CD1c-positive myeloid dendritic cell (primary cell): ENCODE measurements around the gene PRRC2A.

ENCODE experiments used
- DNase-seq: peaks from one replicate; pipeline ENCODE4 v3.0.0-alpha.2; 2016; ENCODE audit errors: extremely low spot score

Gene PRRC2A

GRCh38 chr6:31652925-31653724 lies 32.6 kb downstream of the PRRC2A start:
- peak; percentile 97 for DNase-seq

- DNase-seq = no peak
Observed at GRCh38 chr6:31654574-31655348, 34.2 kb downstream of the PRRC2A start.

GRCh38 chr6:31655349-31656237 lies 35.1 kb downstream of the PRRC2A start, which contains the start of gene APOM:
Gene APOM, plus strand, starts transcription at chr6:31655894. Its CDS starts 73 bp downstream, at chr6:31655967.
- DNase-seq = no peak

DNA sequence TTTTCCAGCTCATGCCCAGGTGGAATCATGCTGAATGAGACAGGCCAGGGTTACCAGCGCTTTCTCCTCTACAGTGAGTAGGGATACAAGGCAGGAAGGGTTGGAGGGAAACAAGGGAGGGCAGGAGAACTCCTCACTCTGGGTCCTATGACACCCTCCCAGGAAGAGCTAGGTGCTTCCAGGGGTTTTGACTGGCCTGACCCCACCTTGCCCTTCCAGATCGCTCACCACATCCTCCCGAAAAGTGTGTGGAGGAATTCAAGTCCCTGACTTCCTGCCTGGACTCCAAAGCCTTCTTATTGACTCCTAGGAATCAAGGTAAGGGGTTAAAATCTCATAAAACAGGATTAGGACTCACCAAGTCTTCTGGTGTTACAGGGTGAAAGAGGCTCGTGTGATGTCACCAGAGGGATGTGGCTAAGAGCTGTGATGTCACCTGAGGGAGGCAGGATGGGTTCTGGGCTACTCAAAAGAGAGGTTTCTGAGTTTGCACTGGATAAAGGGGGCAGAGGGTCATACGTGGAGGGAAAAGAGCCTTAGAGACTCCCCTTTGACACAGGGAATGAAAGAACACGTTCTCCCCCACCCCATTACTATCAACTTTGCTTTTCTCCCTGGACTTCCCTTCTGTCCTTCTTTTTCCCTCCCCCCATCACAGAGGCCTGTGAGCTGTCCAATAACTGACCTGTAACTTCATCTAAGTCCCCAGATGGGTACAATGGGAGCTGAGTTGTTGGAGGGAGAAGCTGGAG lies 37.1 kb downstream of the PRRC2A start:
- DNase-seq = no peak

GRCh38 chr6:31658158-31658688 lies 37.7 kb downstream of the PRRC2A start:
- DNase-seq = no peak

DNA sequence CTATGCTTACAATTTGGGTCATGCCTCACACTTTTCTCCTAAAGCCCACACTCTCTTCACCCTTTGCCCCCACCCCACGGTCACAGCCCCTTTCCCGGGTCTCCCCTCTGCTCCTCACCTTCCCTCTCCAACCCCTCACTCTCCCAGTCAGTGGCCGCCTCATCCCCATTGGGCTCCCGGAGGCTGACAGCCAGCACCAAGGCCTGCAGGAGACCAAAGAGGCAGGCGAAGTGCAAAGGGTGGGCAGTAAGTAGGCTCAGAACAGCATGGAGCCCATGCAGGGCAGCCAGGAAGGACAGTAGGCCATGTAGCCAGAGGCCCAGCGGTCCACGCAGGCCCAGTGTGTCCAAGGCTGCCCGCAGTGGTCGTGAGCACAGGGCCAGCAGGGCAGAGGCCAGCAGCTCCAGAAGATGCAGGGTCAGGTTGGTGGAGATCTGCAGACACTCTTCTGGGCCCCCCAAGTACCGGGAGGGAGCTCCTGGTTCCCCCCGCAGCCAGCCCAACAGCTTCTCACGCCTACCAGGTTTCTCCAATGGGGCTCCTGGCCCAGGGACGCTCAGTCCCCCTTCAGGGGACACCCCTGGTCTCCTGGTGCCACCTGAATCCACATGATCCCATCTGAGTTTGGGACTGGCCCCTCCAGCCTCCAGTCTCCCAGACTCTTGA lies 38.6 kb downstream of the PRRC2A start:
- no peak for DNase-seq

GRCh38 chr6:31659649-31660380 lies 39.3 kb downstream of the PRRC2A start:
- DNase-seq = peak; percentile 35

- peak; percentile 79 for DNase-seq
Observed at GRCh38 chr6:31660381-31661261, 40.1 kb downstream of the PRRC2A start, which contains the start of gene C6orf47. Gene C6orf47, minus strand, starts transcription at chr6:31660778. Its CDS starts 831 bp downstream, at chr6:31659947.

DNA sequence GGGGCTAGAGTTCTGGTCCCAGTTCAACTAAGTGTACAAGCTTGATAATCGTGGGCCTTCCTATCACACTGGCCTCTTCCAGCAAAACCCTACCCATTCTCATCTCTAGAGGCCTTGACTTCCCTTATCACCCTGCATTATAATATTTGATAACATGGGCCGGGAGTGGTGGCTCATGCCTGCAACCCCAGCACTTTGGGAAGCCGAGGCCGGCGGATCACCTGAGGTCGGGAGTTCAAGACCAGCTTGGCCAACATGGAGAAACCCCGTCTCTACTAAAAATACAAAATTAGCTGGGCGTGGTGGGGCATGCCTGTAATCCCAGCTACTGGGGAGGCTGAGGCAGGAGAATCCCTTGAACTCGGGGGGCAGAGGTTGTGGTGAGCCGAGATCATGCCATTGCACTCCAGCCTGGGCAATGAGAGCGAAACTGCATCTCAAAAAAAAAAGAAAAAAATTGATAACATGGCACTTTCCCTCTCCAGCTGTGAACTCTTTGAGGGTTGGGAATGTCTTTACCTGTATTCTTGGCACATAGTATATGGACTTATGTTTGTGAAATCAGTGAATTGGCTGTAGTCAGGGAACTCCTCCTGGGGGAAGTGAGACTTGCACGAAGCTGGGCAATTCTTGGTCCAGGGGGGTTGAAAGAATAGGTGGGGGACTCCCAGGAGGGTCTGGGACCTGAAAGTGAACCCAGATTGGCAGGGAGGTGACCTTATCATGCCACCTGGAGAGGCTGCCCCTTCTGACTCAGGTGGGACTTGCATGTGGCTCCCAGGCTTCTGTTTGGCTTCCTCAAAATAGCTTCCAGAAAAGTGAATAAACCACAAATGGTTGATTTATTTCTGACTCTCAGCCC lies 41.0 kb downstream of the PRRC2A start:
- DNase-seq = no peak

DNA sequence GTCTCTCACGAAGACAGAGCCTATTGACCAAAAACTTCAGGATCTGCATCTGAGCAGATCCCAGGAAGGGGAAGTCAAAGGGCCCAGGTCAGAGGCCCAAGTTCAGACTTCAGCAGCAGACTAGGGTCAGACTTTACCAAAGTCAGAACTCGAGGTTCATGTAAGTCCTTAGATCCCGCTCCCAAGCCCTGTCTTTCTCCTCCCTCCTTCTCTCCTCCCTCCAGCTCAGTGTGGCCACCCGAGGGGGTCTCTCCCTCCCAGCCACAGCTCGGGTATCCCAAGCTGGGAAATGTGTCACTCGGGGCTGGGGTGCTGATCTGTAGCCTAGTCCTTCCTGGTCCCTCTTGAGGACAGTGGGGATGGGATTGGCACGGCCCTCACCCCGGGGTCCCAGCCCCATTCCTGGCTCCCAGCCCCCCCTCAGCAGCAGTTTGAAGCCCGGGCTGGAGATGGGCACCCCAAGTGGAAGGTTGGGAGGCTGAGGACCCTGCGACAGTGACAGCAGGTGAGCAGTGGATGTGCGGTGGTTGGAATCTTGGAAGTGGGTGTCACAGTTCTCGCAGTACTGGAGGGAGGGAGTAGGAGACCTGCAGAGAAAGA lies 41.7 kb downstream of the PRRC2A start:
- DNase-seq = peak; percentile 61

DNA sequence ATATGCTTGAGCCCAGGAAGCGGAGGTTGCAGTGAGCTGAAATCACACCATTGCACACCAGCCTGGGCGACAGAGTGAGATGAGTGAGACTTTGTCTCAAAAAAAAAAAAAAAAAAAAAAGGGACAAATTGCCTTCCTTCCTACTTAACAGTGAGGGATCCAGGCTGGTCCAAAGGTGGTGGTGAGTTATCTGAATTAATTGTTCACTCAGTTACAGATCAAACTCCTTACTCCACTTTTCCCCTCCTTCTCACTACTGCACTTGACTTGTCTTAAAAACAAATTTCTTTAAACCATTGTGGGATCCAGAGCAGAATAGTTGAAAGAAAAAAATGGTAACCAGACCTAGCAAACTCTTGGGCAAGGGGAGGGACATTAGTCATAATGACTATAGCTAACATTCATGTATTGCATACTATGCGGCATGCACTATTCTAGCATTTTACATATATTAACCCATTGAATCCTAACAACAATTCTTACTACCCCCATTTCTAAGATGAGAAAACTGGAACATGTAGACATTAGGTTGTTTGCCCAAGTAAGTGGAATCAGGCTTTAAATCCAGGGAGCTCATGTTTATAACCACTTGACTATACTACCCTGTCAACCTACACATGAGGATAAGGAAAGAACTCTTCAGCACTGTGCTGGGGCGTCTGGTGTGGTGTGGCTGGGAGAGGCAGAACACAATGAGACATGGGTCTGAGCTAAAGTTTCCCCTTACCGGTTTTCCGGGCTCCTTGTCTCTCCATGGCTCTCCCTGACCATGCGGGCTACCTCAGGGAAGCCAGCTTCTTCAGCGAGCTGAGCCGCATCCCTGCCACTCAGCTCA lies 42.8 kb downstream of the PRRC2A start:
- DNase-seq = no peak

GRCh38 chr6:31663961-31664789 lies 43.7 kb downstream of the PRRC2A start:
- no peak for DNase-seq

- peak; percentile 97 for DNase-seq
Observed at GRCh38 chr6:31664790-31665500, 44.4 kb downstream of the PRRC2A start, which contains the start of gene GPANK1. Gene GPANK1, minus strand, starts transcription at chr6:31664997. Its CDS starts 519 bp downstream, at chr6:31664478.

GRCh38 chr6:31665501-31666336 lies 45.2 kb downstream of the PRRC2A start, which contains the start of gene CSNK2B:
Gene CSNK2B, plus strand, starts transcription at chr6:31666080. Its CDS starts 752 bp downstream, at chr6:31666832.
- DNase-seq = peak; percentile 98
